Tibial nerve (tissue), 3 donors: ENCODE results near the gene C12orf75.

Experiments
- POLR2A ChIP-seq, 2 donors: fragments of 450-650 bp; IDR thresholded peaks; one replicate each; pipeline ENCODE4 v1.6.1; 2017; ENCODE audit warnings: antibody characterized with exemption in 2 of 2, mild to moderate bottlenecking in 2 of 2, moderate library complexity in 2 of 2
- TF ChIP-seq, protein P1 (sequence below), 5 experiments: fragments of 200-600 bp in 3 of 5; fragments of 450-650 bp in 2 of 5; sonication (generic) in 3 of 5; IDR thresholded peaks; one replicate each; pipeline ENCODE4 v1.5.1; 2016 to 2019; ENCODE audit warnings: antibody characterized with exemption in 5 of 5, mild to moderate bottlenecking in 3 of 5, moderate library complexity in 2 of 5

DNA sequence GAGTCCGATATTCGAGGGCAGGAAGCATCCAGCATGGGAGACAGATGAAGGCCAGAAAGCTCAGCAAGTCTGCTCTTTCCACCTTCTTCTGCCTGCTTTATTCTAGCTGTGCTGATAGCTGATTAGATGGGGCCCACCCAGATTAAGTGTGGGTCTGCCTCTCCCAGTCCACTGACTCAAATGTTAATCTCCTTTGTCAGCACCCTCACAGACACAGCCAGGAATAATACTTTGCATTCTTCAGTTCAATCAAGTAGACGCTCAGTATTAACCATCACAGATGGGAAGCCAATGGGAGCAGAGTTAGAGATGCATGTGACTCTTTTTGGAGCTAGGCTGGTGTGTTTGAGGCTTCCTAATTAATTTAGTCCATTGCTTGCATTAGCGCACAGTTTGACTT, 17.0 kb downstream of the C12orf75 start:
- no peak for TF ChIP-seq POLR2A (IDR thresholded peaks at IDR 0.05)
- TF ChIP-seq, protein P1, sequence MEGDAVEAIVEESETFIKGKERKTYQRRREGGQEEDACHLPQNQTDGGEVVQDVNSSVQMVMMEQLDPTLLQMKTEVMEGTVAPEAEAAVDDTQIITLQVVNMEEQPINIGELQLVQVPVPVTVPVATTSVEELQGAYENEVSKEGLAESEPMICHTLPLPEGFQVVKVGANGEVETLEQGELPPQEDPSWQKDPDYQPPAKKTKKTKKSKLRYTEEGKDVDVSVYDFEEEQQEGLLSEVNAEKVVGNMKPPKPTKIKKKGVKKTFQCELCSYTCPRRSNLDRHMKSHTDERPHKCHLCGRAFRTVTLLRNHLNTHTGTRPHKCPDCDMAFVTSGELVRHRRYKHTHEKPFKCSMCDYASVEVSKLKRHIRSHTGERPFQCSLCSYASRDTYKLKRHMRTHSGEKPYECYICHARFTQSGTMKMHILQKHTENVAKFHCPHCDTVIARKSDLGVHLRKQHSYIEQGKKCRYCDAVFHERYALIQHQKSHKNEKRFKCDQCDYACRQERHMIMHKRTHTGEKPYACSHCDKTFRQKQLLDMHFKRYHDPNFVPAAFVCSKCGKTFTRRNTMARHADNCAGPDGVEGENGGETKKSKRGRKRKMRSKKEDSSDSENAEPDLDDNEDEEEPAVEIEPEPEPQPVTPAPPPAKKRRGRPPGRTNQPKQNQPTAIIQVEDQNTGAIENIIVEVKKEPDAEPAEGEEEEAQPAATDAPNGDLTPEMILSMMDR (IDR thresholded peaks at IDR 0.05): no peak
